H54 (cell line): Measurements from ENCODE around the gene NPW.
A peak's percentile ranks its signal among the peaks of the same experiment; 100 is the strongest.

Source experiments
- DNase-seq: peaks from one replicate; pipeline ENCODE4 v3.0.0; 2011; ENCODE audit warnings: low spot score, mixed read lengths; ENCODE audit not compliant: insufficient read length
- FAIRE-seq: peaks from 3 replicates; lab custom pipeline; 2011; peaks lifted over from hg19 to GRCh38; lab: Jason Lieb, UNC
- POLR2A ChIP-seq: IDR thresholded peaks from 2 replicates; pipeline ENCODE4 v1.6.1; 2011; ENCODE audit warnings: low read depth, mild to moderate bottlenecking, low read length

The NPW gene

GRCh38 chr16:2015117-2015946, 4.3 kb upstream of the NPW start:
- TF ChIP-seq POLR2A, result no peak
- peak; percentile 79 for FAIRE-seq
- DNase-seq, result peak; percentile 69

GRCh38 chr16:2015947-2016208, 3.7 kb upstream of the NPW start:
- DNase-seq, result no peak
- TF ChIP-seq POLR2A, result no peak
- no peak for FAIRE-seq

GRCh38 chr16:2016407-2016922, 3.1 kb upstream of the NPW start:
- no peak for DNase-seq
- TF ChIP-seq POLR2A, result no peak
- no peak for FAIRE-seq

DNA sequence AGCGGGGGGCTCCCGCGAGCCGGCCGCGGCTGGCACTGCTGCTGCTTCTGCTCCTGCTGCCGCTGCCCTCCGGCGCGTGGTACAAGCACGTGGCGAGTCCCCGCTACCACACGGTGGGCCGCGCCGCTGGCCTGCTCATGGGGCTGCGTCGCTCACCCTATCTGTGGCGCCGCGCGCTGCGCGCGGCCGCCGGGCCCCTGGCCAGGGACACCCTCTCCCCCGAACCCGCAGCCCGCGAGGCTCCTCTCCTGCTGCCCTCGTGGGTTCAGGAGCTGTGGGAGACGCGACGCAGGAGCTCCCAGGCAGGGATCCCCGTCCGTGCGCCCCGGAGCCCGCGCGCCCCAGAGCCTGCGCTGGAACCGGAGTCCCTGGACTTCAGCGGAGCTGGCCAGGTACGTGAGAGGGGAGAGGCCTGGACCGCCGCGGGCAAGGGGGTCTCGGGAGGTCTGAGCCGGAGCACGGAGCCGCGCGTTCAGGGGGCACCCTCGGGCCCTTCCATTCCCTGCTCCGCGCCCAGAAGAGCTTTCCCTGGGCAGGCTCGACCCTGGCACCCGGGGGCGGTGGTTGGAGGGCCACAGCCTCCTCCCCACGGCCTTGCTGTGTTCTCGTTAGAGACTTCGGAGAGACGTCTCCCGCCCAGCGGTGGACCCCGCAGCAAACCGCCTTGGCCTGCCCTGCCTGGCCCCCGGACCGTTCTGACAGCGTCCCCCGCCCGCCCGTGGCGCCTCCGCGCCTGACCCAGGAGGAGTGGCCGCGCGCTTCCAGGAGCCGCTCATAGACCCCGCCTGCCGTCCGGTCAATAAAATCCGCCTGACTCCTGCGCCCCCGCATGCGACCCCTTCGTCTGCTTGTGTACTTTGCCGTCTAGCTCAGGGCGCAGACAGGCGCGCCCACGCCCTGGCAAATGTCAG, 591 bp downstream of the NPW start:
- no peak for FAIRE-seq
- no peak for DNase-seq
- TF ChIP-seq POLR2A, result no peak

GRCh38 chr16:2022723-2023091, 3.1 kb downstream of the NPW start:
- DNase-seq, result no peak
- TF ChIP-seq POLR2A, result no peak
- no peak for FAIRE-seq

DNA sequence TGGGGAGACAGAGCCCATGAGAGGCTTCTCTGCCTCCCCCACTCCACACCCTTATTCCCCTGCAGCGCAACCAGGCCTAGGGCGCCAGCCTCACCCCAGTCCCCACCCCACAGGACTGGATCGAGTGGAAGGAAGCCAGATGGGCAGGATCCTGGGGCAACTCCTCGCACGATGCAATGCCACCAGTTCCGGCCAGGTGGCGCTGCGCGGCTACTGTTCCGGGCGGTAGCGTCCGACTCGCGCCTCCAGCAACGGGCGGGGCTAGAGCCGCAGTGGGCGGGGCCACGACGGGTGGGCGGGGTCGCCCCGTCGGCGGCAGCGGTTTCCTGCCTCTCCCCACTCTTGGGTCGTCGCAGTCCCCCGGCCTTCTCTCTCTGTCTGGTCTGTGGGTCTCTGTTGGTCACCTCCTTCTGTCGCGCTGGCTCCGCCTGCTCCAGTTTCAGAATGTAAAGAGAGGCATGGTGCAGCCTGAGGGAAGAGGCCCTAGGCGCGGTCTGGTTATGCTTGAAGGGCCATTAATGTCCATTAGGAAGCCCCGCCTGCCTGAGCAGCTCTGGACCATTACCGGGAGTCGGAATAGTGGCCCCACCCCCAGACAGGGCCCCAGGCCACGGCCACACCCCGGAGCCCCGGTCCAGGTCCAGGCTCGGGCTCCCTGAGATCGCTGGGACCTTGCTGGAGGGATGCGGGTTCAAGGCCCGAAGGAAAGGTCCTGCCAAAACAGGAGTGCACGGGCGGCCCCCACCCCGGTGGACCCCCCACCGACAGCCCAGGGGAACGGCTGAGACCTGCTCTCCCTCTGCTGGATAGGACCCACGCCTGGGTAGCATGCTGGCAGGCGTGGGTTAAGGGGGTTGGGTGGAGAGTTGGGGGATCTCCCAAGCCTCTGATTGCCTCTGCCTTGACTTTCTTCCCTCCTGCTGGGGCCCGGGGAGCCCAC, 3.8 kb downstream of the NPW start:
- peak; percentile 99 for DNase-seq
- FAIRE-seq, result no peak
- TF ChIP-seq POLR2A, result no peak

GRCh38 chr16:2024032-2024420, 4.4 kb downstream of the NPW start:
- no peak for FAIRE-seq

DNA sequence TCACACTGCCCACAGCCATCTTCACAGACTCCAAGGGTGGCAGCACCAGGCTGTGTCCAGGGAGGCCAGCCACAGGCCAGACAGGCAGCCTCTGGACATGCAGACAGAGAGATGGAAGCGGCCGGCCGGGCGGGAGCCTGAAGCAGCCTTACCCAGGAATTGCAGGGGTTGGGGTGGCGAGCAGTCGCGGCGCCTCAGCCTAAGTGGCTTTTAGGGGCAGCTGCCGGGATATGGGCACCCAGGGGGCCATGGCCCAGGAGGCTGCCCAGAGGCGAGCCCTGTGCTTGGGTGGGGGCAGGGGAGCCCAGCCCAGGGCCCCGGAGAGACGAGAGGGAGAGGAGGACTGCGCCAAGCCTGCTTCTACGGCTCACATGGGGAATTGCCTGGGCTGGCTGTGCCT, 5.7 kb downstream of the NPW start:
- DNase-seq, result no peak
- FAIRE-seq, result no peak
- no peak for TF ChIP-seq POLR2A

More at GRCh38 chr16:2024032-2024420, 4.4 kb downstream of the NPW start:
- no peak for TF ChIP-seq POLR2A
- no peak for DNase-seq

GRCh38 chr16:2025878-2026460, 6.4 kb downstream of the NPW start:
- no peak for FAIRE-seq
- no peak for TF ChIP-seq POLR2A

GRCh38 chr16:2026461-2027023, 7.0 kb downstream of the NPW start, which contains the start of gene NHERF2:
Gene NHERF2, plus strand, starts transcription at chr16:2026902. Its CDS starts 104 bp downstream, at chr16:2027006.
- FAIRE-seq (no peak), DNase-seq (no peak)

More at GRCh38 chr16:2025878-2026460, 6.4 kb downstream of the NPW start:
- no peak for DNase-seq

GRCh38 chr16:2027024-2028010, 7.7 kb downstream of the NPW start:
- TF ChIP-seq POLR2A, result peak; percentile 7; the same call in 1 of the 2 replicates
- FAIRE-seq (peak; percentile 11), DNase-seq (peak; percentile 72)

More at GRCh38 chr16:2026461-2027023, 7.0 kb downstream of the NPW start, which contains the start of gene NHERF2:
- peak; percentile 34; the same call in 1 of the 2 replicates for TF ChIP-seq POLR2A
